Sciatic nerve (tissue), 2 donors: ENCODE results near the gene QRICH2. TPM values are rescaled to one million over a fixed set of nuclear protein-coding genes. Genes with fewer than 3 reads are reported as not detected.
"Not testable (repeated sequence)": the region's sequence is repeated elsewhere in the genome, so short reads cannot be mapped to it uniquely, and the experiment has no call there.

Experiments used
- ATAC-seq: fragments of 200-7000 bp; cut with Tn5 transposase; one replicate; pipeline ENCODE4 v1.9.1; 2020; ENCODE audit warnings: mild to moderate bottlenecking, moderate library complexity
- DNase-seq: peaks from one replicate; pipeline ENCODE4 v3.0.0-alpha.2; 2020; ENCODE audit warnings: low spot score
- intact Hi-C: fragments of 100-400 bp; cut with DNase I; formaldehyde crosslinking; loops from one replicate; pipeline ENCODE4 v1.14.2; 2022
- total RNA-seq: library from RNA; stranded (reverse); fragmentation: NEBNext Ultra II Directional; extraction: Animal tissue kit (Norgen Biotek cat#: 25700); gene quantifications from one replicate; pipeline ENCODE4 v1.2.1, GENCODE V29; 2021
- donor health status: DM: no; HTN: no; CAD: no.
- donor health status: DM: no; HTN: no; CAD: no.

Gene QRICH2
- total RNA-seq, 1 donor from 2014 or later: 4.1 TPM

- ATAC-seq: no peak
- no peak for DNase-seq
- intact Hi-C loops: no loop called here
Observed at GRCh38 chr17:76331083-76331482, 23.0 kb upstream of the QRICH2 start.

GRCh38 chr17:76329664-76330063 is 21.6 kb upstream of the QRICH2 start:
- intact Hi-C loops: no loop called here
- DNase-seq (no peak), ATAC-seq (no peak)

- no peak for ATAC-seq
- intact Hi-C loops: no loop called here
- DNase-seq: no peak
Observed at GRCh38 chr17:76327696-76328095, 19.6 kb upstream of the QRICH2 start.

GRCh38 chr17:76326306-76326705 is 18.2 kb upstream of the QRICH2 start:
- DNase-seq (no peak), ATAC-seq (no peak)
- intact Hi-C loops: no loop called here

- DNase-seq: no peak
- intact Hi-C loops: no loop called here
- ATAC-seq: no peak
Observed at GRCh38 chr17:76318586-76318985, 10.5 kb upstream of the QRICH2 start.

- DNase-seq: no peak
- ATAC-seq: no peak
- intact Hi-C loops: no loop called here
Observed at GRCh38 chr17:76317535-76317934, 9.5 kb upstream of the QRICH2 start.

- DNase-seq: no peak
- no peak for ATAC-seq
- intact Hi-C loops: no loop called here
Observed at GRCh38 chr17:76314392-76315227, 6.5 kb upstream of the QRICH2 start.

GRCh38 chr17:76312735-76313134 is 4.7 kb upstream of the QRICH2 start:
- no peak for ATAC-seq
- intact Hi-C loops: no loop called here
- no peak for DNase-seq

GRCh38 chr17:76309461-76309860 is 1.4 kb upstream of the QRICH2 start:
- DNase-seq (no peak), ATAC-seq (no peak)
- intact Hi-C loops: no loop called here

- intact Hi-C loops: no loop called here
- peak; percentile 11 for ATAC-seq
- no peak for DNase-seq
Observed at GRCh38 chr17:76307299-76307965, 644 bp downstream of the QRICH2 start.

- intact Hi-C loops, ATAC-seq, DNase-seq: not testable (repeated sequence)
Observed at GRCh38 chr17:76305135-76305454, 3.0 kb downstream of the QRICH2 start.

- no peak for ATAC-seq
- intact Hi-C loops: no loop called here
- DNase-seq: no peak
Observed at GRCh38 chr17:76304226-76305134, 3.6 kb downstream of the QRICH2 start.

- no peak for DNase-seq
- intact Hi-C loops: no loop called here
Observed at GRCh38 chr17:76297436-76297835, 10.6 kb downstream of the QRICH2 start.

GRCh38 chr17:76296889-76297288 is 11.2 kb downstream of the QRICH2 start:
- intact Hi-C loops: no loop called here
- ATAC-seq (no peak), DNase-seq (no peak)

More at GRCh38 chr17:76297436-76297835, 10.6 kb downstream of the QRICH2 start:
- no peak for ATAC-seq

GRCh38 chr17:76296186-76296585 is 11.9 kb downstream of the QRICH2 start:
- ATAC-seq (peak; percentile 78), DNase-seq (no peak)
- intact Hi-C loops: no loop called here

GRCh38 chr17:76293106-76293505 is 15.0 kb downstream of the QRICH2 start:
- DNase-seq (no peak), ATAC-seq (no peak)
- intact Hi-C loops: no loop called here

GRCh38 chr17:76292567-76292966 is 15.5 kb downstream of the QRICH2 start:
- no peak for ATAC-seq
- intact Hi-C loops: no loop called here
- no peak for DNase-seq

- intact Hi-C loops: no loop called here
- DNase-seq: no peak
- ATAC-seq: no peak
Observed at GRCh38 chr17:76281573-76282371, 26.3 kb downstream of the QRICH2 start.

GRCh38 chr17:76280650-76281049 is 27.4 kb downstream of the QRICH2 start:
- no peak for DNase-seq
- no peak for ATAC-seq
- intact Hi-C loops: no loop called here
